Activated CD8-positive, alpha-beta memory T cell treated with anti-CD3 and anti-CD28 coated beads, Interleukin-2, amount 50 U/mL, for 24 hours (primary cell): ENCODE data around the gene KIAA1328.

Experiments used
- DNase-seq: peaks from one replicate; pipeline ENCODE4 v3.0.0-alpha.2; 2020; ENCODE audit errors: extremely low read depth

Gene KIAA1328

DNA sequence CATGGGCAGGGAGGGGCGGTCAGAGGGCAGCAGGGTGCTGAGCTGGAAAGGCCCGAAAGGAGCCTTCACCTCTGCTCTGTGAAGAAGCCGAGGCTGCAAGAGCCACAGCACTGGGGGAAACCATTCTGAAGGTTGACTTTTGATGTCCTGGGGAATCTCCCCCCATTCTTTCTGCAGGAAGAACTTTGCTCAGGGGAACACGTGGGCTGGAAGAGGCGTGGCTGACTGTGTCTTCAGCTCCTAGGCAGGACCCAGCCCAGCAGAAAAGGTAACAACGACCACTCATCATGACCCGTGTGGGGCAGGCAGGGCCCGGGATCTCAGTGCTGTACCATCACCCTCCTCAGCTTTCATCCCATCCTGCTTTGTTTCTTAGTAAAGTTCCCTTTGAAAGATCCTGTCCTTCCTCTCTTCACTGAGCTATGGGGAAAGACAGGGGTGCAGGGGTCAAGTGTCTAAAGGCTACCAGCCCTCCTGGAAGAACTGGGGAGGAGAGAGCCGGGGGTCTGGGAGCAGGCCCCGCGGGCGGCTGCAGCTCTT lies 424.0 kb downstream of the KIAA1328 start:
- DNase-seq, result no peak

DNA sequence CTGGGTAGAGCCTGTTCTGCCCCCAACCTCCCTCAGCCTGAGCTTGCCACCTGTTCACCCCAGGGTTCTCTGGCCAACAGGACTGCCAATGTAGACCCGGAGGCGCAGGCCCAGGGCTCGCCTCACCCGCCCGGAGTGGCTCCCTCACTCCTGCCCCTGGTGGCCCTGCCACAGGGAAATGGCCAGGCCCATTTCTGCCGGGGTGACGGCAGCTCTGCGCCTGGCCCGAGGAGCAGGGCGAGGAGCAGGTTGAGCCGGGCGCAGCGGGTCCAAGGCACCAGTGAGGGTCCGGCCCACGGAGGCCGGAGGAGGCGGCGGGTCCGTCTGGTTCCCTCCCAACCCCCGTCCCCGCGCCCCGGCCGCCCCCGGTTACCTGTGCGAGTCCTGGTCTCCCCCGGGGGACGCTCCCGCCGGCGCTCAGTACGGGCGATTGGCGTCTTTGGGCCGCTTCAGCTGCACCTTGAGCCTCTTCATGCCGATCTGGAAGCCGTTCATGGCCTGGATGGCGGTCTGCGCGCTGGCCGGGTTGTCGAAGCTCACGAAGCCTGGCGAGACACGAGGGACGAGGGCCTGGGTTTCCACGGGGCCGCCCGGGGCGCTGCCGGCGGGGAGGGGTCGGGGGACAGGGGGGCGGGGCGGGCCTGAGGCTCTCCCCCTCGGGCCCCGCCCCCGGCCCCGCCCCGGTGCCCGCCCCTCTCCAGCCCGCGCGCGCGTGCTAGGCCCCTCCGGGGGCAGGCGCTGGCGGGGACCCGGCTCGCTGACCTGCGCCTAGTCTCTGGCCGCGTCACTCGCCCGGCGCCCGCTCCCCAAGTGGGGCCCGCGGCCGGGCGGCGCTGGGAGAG lies 424.7 kb downstream of the KIAA1328 start:
- DNase-seq, result no peak

DNA sequence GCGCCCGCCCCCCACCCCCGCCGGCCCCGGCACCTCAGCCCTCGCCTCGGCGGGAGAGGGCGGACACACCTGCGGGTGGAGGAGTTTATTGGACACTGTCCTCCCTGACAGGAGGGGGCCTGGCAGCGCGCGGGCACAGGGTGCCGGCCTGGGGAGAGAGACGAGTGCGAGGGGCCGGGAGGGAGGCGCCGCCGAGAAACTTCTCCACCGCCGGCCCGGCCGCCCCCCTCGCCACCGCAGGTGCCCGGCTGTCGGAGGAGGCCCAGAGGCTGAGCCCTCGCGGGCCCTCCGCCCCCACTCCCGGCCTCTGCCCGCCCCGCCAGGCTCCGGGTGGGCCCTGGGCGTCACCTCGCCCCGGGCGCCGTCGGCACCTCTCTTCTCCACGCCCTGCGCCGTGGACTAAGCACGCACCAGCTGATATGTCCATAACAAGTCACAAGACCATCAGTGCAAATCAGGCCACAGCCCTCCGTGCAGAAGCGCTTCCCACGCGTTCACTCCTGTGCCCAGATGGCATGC lies 425.4 kb downstream of the KIAA1328 start:
- no peak for DNase-seq

DNA sequence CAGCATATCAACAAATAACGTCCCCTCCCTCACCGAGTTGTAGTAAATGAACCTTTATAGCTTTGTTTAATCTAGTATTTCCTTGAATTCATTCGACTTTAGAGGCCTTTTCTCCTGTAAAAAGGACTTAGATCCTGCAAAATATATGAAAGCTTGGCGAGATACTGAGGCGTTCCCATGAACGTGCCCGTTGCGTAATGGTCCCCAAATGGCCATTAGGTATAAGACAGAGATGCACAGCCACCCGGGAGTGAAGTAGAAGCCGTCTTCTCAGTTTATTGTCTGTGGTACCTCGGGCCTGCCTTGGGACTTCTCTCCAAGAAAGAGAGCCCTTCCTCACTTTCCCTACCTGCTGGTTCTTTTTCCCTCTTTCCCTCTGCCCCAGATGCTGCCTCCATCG lies 426.0 kb downstream of the KIAA1328 start:
- DNase-seq, result no peak

DNA sequence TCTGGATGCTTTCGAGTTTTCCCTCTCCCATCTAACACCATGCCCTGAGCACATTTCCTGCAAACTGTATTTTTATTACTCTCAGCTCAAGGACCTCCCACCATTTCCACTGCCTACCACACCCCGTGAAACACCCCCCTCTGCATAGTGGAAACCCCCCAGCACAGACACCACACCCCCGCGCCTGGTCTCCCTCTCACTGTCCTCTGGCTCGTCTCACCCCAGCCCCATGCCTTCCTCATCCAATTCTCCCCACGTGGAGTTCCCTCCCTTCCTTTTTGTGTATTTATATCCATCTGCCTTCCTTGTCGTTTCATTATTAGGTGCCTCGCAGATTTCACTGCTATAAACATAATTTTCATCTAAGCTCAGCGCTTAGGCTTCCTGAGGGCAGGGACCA lies 429.2 kb downstream of the KIAA1328 start:
- DNase-seq, result no peak

DNA sequence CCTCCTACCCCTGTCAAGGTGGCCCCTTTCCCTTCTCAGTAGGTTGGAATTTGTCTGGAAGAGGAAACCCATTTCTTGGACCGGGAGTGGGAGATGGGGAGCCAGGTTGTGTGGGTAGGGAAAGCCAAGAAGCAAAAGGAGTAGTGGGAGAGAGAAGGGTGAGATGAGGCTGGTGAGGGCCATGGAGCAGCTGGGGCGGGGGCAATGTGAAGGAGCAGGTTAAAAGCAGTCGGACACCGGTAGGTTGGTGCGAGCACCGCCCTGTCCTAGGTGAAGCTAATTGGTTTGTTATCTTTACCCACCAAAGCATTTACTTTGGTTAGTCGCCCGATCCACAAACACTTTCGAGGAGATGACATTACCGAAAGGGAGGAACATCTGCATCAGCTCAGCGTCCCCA lies 429.9 kb downstream of the KIAA1328 start:
- no peak for DNase-seq

DNA sequence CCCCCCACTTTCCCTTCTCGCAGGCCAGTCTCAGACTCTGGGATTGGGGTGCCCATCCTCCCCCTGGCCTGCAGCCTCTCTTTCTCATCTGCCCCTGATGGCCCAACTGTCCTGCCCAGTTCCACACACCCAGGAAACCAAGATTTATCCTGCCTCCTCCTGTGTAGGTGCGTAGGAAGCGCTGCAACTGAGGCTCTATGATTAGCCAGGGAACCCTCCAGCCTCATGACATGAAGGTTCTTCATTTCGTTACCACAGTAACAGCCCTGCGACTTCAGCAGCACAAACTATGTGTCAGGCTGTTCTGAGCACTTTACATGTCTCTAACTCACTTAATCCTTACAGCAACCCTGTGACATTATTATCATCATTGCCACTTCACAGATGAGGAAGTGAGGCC lies 430.8 kb downstream of the KIAA1328 start:
- no peak for DNase-seq

DNA sequence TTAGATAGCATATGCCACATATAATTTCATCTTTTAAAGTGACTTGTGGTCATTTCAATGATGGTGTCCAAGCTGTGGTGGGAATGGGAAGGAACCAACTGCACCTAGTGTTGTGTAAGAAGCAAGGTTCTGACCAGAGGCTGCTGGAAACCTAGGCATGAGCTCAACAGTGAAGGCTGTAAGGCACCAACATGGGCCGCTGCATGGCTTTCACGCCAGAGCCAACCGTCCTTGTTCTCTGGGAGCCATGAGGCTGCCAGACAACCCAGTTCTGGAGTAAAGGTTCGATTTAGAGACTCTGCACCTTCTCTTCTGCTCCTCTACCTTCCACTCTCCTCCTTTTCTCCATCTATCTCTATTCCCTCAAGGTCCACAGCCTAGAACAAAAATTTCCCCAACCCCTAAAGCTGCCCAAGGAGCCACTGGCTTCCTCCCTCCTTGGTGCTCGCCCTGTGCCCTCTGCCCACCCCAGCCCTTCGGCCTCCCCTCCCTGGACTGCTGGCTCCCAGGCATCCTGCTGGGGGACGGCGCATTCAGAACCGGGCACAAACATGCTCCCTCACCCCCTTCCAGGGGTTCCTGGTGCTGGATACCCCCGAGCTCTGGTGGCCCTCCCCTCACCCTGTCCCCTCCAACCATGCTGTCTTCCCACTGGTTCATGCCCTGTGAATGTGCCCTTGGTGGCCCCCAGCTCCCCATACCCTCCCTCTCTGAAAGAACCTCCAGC lies 431.6 kb downstream of the KIAA1328 start:
- DNase-seq, result no peak

DNA sequence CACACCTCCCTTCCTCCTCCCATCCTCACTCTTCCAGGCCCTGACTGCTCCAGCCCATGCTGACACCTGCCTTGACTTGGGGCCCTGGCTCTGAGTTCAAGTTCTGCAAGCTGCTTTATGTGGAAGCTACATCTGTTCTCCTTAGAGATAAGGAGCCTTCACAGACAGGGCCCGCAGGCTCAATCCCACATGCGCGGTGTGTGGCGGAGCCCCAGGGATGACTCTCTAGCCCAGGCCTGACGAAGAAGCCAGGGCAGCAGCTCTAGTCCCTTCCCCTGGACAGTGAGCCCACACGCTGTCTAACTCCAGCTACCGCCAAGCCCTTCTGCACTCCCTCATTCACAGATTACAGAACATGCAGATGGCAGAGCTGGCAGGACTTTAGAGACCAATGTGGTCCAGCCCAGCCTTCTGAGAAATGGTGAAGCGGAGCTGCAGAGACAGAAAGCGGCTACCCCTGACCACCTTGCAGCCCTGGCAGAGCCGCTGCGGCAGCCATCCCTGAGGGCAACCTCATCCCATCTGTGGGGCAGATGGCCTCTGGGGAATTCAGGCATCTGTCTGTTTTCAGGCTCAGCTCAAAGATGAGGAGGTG lies 432.4 kb downstream of the KIAA1328 start:
- no peak for DNase-seq

DNA sequence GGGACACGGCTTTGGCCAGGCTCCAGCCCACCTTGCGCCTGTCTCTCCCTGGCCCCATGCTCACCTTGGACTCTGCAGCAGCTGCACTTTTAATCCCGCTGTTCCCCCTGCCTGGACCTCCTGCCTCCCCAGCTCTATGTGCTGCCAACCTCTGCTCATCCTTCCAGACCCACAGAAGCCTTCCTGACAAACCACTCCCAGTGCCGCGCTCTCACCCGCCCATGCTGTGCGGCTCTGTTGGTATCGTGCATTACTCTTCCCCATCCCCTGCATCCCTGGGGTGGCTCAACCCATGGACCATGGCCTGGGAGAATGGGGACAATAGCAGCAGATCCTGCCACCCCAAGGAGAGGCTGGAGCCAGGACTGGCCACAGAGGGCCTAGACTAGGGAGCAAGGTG lies 433.1 kb downstream of the KIAA1328 start:
- DNase-seq, result no peak

DNA sequence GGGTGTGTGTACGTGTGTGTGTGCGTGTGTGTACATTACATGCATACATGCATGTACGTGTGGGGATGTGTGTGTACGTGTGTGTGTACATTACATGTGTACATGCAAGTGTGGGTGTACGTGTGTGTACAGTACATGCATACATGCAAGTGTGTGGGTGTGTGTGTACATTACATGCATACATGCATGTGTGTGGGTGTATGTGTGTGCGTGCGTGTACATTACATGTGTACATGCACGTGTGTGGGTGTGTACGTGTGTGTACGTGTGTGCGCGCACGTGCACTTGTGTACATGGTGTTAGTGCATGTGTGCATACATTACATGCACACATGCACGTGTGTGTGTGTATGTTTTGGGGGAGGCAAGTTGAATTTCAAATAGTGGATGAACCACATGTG lies 436.0 kb downstream of the KIAA1328 start:
- DNase-seq, result no peak

DNA sequence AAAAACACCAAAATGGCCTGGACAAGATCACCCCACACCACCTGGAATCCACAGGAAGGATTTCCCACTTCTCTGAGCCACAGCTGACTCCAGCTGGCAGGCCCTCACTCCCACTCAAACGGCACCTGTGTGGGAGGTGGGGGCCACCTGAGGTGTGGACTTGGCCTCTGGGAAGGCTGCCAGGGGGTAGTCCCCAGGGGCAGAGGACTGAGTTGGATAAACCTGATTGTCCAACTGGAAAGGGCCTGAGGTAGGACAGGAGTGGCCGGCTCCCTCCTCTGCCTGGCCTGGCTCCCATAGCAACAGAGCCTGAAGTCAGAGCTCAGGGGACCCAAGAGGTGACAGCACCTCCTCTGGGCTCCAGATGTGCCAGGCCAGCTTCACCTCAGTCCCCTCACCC lies 436.5 kb downstream of the KIAA1328 start:
- no peak for DNase-seq

DNA sequence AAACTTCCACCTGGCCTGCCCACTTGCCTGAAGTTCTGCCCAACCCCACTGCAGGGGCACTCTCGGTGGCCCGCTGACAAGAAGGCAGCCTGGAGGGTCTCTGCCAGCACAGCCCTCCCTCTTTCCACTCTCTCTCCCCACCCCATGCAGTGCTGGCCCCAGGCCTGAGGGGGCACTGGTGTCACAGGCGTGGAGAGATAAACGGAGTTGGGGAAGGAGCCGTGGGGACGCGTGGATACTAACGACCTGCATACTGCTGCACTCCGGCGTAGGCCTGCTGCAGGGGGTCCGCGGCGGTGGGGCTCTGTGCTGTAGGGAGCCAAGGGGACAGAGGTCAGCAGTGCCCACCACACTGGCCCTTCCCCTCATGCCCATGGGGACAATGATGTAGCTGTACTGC lies 437.4 kb downstream of the KIAA1328 start:
- DNase-seq, result no peak

DNA sequence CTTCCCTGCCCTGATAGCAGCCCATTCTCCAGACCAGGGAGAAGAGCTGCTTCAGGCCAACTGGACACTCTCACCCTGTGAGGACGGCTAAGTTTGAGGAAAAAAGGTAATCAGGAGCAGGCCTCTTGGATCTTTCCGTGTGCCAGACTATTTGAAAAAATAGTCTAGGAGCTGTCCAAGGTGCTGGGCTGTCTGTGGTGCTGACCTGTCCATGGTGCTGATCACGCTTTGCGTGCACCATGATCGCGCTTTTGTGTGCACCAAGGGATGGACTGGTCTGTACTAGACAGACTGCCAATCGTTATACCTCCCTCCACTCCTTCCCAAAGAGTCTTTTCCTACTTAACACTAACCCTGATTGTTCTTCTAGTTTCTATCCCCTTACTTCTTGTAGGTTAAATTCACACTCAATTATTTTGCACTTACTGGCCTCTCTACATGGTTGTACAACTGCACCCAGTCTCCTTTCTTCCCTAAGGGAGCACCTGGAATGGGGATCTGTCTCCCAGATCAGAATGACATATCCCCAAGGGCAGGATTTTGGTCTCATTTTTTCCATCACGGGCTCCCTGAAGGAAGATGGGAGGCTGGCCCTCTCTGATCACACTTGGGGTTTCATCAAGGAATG lies 441.2 kb downstream of the KIAA1328 start:
- no peak for DNase-seq

DNA sequence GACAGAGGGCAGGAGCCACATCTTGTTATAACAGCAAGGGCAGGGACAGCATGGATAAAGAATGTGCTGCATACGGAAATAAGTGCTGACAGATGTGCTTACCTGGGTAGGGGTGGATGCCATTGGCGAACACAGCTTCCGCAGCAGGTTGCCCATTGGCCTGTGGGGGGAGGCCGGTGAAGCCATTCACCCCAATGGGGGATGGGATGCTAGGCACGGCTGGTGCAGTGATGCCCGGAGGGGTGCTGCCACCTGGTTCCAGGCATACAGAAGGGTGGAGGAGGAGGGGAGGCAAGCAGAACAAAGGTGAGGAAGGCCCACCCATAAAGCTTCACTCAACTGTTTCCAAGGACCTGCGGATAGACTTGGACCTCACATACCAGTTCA lies 441.7 kb downstream of the KIAA1328 start:
- no peak for DNase-seq

DNA sequence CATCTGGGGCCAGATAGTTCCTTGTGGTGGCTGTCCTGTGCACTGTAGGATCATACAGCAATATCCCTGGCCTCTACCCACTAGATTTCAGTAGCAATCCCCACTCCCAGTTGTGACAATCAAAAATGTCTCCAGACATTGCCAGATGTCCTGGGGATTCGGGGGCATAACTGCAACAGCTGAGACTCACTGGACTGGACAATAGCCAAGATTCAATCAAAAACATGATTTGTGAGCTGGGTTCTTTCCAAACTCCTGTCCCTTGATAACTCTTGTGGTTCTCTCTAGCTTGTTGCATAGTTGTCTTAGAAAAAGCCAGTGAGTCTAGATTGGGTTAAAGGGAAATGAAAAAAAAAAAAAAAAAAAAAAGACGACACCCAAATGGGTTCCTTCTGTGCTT lies 443.3 kb downstream of the KIAA1328 start:
- DNase-seq, result no peak

DNA sequence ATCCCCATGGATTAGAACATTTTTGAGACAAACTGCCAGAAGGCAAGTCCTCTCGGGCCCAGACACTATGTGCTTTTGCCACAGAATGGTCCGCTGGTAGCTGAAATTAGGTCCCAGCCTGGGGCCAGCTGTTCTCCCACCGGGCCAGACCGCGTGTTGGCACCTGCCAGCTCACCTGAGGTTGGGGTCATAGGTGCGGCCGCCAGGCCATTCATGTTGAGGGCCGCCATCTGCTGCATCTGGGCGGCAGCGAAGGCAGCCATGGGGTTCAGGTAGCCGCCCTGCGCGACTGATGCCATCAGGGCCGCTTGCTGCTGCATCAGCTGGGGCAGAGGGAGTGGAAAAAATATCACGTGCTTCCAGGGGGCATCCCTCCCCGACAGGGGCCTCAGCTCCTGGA lies 443.9 kb downstream of the KIAA1328 start:
- DNase-seq, result no peak

DNA sequence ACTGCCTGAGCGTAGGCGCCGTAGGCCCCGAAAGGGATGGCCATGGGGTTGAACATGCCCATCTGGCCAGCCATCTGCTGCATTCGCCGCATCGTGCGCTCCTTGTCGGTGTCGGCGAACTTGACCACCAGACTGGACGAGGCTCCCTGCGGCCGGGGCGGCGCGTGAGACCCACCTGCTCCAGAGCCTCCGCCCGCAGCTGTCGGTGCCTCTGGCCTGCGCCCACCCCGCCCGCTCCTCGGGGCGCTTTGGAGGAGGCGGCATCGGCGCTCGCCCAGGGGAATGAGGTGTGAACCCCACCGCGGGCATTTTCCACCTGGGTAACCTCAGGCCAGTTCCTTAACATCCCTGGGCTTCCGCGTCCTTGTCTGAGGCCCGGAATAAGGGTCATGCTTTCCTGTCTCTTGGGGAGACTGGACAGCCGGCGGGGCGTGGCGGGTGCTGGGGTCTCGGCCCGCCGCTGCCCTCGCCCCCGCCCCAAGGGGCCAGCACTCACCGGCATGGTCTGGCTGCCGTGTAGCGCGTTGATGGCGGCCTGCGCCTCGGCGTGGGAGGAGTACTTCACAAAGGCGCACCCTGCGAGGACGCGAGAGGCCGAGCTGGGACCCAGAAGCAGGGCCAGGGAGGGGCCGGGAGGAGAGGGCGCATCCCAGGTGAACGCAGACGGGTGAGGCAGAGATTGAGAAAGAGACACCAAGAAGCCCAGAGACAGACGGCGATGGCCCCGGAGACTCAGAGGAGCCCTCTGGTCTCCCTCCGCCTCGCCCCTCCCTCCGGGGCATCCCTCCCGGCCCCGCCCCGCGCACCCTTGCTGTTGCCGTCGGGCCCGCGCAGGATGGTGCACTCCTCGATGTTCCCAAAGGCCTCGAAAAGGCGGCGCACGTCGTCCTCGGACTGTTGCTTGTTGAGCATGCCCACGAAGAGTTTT lies 445.6 kb downstream of the KIAA1328 start:
- no peak for DNase-seq

DNA sequence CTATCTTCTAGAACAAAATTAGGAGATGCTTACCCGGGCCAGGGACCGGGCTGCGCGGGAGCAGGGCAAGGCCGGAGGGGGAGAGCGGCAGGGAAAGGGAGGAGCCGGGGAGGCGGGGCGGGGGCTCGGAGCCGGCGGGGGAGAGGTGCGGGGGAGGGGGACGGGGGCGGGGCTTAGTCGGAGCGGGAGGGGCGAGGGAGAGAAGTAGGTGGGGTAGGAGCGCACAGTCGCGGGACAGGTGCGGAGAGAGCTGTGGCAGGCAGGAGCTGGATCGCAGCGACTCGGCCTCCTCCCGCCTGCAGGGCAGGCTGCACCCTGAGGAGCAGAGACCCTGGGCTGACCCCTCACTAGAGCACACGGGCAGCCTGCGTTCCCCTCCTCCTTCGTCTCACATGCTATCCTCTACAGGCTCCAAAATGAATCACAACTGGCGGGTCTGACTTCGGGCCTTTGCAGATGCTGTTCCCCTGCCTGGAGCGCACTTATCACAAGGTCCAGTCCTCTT lies 446.4 kb downstream of the KIAA1328 start:
- no peak for DNase-seq

DNA sequence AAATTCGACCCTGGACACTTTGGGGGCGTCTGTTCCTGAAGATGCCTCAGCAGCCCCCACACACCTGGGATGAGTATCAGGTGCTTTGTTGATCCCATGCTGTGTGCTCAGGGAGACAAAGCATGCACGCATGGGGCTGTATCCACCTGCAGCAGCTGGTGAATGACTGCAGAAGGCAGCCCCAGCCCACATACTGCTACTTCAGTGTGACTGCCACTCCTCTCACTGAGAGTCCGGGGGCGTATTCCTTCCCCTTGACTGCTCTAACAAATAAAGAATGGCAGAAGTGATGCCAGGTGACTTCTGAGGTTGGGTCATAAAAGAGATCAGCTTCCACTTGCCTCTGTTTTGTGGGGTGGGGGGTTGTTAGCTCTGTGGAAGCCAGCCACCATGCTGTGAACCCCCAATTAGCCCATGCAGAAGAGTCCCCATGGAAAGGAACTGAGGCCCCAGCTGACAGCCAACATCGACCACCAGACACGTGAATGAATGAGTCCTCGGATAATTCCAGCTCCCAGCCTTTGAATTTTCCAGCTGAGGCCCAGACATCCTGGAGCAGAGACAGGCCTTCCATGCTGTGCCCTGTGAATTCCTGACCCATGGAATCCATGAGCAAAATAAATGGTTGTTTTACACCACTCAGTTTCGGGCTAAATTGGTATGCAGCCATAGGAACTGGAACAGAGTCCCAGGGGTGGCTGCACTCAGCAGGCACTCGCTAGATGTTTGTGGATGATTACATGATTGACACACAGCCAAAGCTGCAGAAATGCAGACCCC lies 447.4 kb downstream of the KIAA1328 start:
- no peak for DNase-seq
